ENCODE measurements around the gene CDH5.
"Not testable (repeated sequence)": the region's sequence is repeated elsewhere in the genome, so short reads cannot be mapped to it uniquely, and the experiment has no call there.

The CDH5 gene

DNA sequence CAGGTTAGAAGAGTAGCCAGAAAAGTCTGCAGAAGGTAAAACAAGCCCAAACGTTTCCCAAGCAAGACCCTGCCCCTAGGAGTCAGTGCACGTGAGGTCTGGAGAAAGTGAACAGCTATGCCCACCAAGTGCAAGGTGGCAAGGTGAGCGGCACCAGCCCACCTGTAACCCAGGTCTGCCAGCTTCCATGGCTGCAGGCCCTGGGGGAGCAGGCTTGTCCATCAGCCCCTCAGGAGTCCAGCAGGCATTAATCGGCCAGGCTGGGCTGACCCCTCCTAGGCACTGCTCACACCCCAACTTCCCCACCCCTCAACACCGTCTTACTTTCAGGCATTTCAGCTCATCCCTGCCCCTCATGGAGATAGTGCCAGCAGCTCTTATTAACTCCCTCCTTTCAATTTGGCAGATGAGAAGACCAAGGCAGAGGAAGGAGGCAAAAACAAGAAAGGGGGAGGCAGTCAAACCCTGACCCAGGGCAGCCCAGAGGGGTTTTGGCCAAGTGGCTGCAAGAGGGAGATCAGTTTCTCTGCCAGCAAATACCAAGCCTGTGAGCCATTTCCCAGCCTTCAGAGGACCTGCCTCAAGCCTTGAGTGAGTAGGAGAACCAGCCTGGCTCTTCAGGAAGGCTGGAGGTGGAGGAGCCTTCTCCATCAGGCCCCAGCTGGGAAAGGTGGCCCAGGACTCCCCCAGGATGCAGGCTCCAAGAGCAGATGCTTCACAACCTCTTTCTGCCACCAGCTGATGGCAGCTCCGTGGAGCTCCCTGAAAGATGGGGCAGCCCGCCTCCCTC is 75.3 kb downstream of the CDH5 start:
- no peak for DNase-seq

DNA sequence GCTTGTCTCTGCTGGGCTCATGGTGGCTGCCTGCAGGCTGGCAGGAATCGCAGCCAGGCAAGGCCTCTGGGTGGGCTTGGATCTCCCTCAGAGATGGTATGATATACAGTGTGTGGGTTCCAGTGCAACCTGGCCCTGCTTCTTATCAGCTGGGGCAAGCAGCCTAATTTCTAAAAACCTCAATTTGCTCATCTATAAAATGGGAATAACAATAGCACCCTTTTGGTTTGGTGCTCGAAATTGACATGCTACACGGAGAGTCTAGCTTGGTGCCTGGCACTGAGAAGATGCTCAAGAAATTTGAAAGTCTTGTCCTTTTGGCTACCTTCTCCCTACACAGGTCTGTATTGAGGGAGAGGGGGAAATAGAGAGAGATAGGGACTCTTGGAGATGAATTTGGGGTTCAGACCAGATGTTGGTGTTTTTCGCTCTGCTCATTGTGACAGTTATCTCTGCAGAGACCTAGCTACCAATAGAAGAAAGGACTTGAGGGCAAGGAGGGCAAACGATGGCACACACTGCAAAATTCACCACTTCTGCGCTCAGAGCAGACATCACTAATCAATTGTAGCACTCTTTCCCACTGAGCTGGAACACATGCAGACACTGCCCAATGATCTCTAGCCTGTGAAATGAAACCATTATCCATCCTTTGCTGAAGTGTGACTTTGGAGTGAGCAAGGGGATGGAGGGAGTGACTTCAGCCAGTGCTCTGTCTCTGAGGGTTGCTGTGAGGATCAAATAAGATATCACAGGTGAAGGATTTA is 76.2 kb downstream of the CDH5 start:
- no peak for DNase-seq

DNA sequence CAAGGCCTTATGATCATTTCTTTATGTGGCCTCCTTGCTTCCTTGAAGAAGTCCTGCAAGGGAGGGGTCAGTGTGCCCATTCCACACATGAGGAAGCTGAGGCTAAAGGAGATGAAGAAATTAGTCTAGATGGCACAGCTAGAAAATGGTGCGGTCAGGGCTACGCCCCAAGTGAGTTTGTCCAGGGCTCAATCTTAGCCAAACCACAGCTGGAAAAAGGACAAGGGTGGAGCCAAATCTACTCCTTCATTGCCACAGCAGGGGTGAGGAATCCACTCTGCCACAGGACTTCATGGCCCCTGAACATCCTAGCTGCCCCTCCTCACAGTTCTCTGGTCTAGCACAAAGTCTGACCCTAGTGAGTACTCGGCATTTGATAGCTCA is 76.8 kb downstream of the CDH5 start:
- no peak for DNase-seq

DNA sequence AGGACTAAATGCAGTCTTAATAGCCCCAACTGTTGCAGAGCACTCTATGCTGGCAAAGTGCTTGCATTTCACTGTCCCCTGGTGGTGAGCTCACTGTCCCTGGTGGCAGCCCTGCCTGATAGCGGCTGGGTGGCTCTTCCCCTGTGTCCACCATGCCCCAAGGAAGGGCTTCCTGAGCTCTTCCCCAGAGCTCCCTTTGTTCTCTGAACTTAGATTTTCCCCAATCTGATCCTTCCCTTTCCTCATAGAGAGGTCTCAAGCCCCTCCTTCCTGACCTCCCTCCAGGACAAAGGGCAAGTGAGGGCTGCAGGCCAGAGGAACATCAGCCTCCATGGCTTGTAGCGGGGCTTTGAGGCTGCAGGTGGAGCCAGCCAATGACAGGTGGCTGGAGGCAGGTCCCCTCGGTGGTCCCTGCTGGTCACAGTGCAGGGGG is 77.6 kb downstream of the CDH5 start:
- DNase-seq = no peak

DNA sequence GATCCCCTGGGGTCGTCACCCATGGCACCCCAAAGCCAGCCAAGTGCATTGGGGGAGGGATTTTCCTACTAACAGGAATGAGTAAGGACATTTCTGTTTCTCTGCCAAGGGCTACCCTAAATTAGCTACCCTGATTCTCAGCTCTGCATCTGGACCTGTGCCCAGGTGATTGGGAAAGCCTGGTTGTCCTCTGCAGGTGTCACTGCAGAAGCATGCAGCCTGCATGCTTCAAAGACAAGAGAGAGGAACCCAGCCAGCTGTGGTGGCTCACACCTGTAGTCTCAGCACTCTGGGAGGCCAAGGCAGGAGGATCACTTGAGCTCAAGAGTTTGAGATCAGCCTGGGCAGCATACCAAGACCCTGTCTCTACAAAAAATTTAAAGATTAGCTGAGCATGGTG is 80.2 kb downstream of the CDH5 start:
- no peak for DNase-seq

DNA sequence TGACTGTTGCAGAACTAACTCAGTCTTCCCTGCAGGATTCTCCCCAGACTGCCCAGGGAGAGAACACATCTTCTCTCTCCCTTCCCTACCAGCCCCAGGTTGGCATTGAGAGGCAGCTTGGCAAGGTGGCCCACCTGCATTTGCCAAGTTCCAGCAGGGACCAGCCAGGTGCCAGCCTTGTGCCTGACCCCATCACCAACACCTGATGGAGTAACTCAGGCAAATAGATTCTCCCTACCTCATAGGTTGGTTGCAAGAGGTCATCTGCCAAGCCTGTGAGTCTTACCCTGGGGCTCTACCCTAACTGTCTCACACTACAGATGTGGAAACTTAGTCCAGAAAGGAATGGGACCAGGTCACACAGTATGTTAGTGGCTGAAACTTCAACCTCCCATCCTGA is 81.0 kb downstream of the CDH5 start:
- no peak for DNase-seq

DNA sequence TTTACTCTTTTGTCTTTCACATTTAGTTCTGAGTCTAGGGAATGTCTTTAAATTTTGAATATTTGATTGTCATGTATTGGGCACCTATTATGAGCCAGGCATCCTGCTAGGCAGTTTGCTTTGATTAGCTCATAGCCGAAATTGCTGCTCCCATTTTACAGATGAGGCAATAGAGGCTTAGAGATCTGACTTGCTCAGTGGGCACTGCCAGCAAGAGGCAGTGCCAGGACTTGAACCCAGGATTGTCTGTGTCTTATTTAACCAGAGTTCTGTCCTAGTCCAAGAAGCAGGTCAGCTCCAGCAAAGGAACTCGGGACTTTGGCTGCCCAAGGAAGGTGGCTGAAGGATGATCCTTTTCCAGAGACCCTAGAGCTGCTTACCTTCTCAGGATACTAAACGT is 85.1 kb downstream of the CDH5 start:
- DNase-seq = no peak

DNA sequence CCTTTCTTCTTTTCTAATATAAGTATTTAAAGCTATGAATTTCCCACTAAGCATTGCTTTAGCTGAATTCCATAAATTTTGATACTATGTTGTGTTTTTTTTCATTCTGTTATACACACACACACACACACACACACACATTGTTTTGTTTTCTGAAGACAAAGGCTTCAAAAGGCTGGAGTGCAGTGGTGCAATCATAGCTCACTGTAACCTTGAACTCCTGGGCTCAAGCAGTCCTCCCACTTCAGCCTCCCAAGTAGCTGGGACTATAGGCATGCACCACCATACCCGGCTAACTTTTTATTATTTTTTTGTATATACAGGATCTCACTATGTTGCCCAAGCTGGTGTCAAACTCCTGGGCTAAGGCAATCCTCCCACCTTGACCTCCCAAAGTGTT is 86.7 kb downstream of the CDH5 start:
- DNase-seq = not testable (repeated sequence)
